Right lobe of liver (tissue), 4 donors: Measurements from ENCODE around the gene ZNF618.

Experiments used
- POLR2A ChIP-seq: fragments of 450-650 bp; IDR thresholded peaks from one replicate; pipeline ENCODE4 v1.6.1; 2017; ENCODE audit warnings: antibody characterized with exemption, mild to moderate bottlenecking
- TF ChIP-seq, protein P1 (sequence below), 4 donors: fragments of 200-600 bp in 3 of 4; fragments of 450-650 bp in 1 of 4; IDR thresholded peaks; one replicate each; pipeline versions ENCODE4 v1.5.1 to v1.8.0; 2016 to 2022; ENCODE audit warnings: antibody characterized with exemption in 4 of 4, mild to moderate bottlenecking in 2 of 4
- donor health status: DM: no; HTN: no; CAD: no.
- donor health status: DM: no; HTN: no; CAD: no.
- donor health status: DM: no; HTN: yes; CAD: no.

DNA sequence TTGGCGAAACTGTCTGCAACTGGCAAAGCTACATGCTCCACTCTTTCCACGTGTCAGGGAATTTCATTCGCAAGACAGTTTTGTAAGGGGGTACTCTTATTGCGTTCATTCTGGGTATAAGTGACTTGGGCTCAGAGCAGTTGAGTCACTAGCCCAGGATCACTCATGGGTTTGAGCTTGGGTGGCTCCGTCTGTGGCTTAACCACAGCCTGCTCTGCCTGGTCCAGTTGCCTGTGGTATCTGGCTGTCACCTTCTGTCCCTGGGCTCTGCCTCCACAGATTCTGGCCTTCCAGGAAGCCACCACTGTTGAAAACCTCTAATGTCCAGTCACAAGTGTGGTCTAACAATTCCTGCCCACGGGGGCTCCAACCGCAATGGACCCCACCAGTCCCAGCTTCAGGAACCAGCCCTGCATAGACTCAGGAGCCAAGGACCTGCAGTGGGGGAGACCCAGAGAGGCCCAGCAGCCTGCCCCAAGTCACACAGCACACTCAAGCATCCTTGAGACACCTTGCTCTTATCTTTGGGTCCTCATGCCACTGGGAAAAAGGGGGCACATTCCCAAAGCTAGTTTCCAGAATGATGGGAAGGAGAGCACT, 212.6 kb downstream of the ZNF618 start:
- TF ChIP-seq, protein P1, sequence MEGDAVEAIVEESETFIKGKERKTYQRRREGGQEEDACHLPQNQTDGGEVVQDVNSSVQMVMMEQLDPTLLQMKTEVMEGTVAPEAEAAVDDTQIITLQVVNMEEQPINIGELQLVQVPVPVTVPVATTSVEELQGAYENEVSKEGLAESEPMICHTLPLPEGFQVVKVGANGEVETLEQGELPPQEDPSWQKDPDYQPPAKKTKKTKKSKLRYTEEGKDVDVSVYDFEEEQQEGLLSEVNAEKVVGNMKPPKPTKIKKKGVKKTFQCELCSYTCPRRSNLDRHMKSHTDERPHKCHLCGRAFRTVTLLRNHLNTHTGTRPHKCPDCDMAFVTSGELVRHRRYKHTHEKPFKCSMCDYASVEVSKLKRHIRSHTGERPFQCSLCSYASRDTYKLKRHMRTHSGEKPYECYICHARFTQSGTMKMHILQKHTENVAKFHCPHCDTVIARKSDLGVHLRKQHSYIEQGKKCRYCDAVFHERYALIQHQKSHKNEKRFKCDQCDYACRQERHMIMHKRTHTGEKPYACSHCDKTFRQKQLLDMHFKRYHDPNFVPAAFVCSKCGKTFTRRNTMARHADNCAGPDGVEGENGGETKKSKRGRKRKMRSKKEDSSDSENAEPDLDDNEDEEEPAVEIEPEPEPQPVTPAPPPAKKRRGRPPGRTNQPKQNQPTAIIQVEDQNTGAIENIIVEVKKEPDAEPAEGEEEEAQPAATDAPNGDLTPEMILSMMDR (IDR thresholded peaks at IDR 0.05): no peak
- no peak for TF ChIP-seq POLR2A
